GM23338 (cell line): Measurements from ENCODE around the gene CCDC169. TPM values are rescaled to one million over a fixed set of nuclear protein-coding genes. Genes with fewer than 3 reads are reported as not detected.

ENCODE experiments used
- ATAC-seq: fragments of 200-7000 bp; cut with Tn5 transposase; 3 replicates; pipeline ENCODE4 v1.9.1; 2020
- DNase-seq: peaks from one replicate; pipeline ENCODE4 v3.0.0-alpha.2; 2015; ENCODE audit warnings: low spot score
- H2AFZ ChIP-seq: fragments of 200-600 bp; sonication (generic); 2 replicates; pipeline ENCODE4 v1.8.0; 2016; ENCODE audit warnings: antibody characterized with exemption, mild to moderate bottlenecking, moderate library complexity
- H3F3A ChIP-seq: fragments of 200-600 bp; sonication (generic); replicated peaks from 2 replicates; pipeline ENCODE4 v1.8.0; 2017; ENCODE audit warnings: antibody characterized with exemption, mixed run types, low read depth
- H3K27ac ChIP-seq: fragments of 200-600 bp; sonication (generic); 2 replicates; pipeline ENCODE4 v1.6.1; 2016; ENCODE audit warnings: low read depth
- H3K27me3 ChIP-seq: fragments of 200-600 bp; sonication (generic); 2 replicates; pipeline ENCODE4 v1.8.0; 2016; ENCODE audit warnings: mild to moderate bottlenecking, mixed run types, moderate library complexity; ENCODE audit not compliant: insufficient read depth
- H3K36me3 ChIP-seq: fragments of 200-600 bp; sonication (generic); 2 replicates; pipeline ENCODE4 v1.8.0; 2016; ENCODE audit warnings: mild to moderate bottlenecking; ENCODE audit not compliant: insufficient read depth
- H3K4me1 ChIP-seq: fragments of 200-600 bp; sonication (generic); 2 replicates; pipeline ENCODE4 v1.8.0; 2016; ENCODE audit warnings: mild to moderate bottlenecking, moderate library complexity; ENCODE audit not compliant: insufficient read depth
- H3K4me2 ChIP-seq: fragments of 200-600 bp; sonication (generic); 2 replicates; pipeline ENCODE4 v1.7.1; 2017; ENCODE audit warnings: mixed run types
- H3K4me3 ChIP-seq: fragments of 200-600 bp; sonication (generic); 2 replicates; pipeline ENCODE4 v1.6.1; 2016; ENCODE audit warnings: mixed run types
- H3K79me2 ChIP-seq: fragments of 200-600 bp; sonication (generic); replicated peaks from 2 replicates; pipeline ENCODE4 v1.8.0; 2017; ENCODE audit warnings: mild to moderate bottlenecking; ENCODE audit not compliant: insufficient read depth
- H3K9me2 ChIP-seq: fragments of 200-600 bp; sonication (generic); 2 replicates; pipeline ENCODE4 v1.8.0; 2017; ENCODE audit not compliant: insufficient read depth
- H4K20me1 ChIP-seq: fragments of 200-600 bp; sonication (generic); replicated peaks from 2 replicates; pipeline ENCODE4 v1.8.0; 2017; ENCODE audit warnings: mild to moderate bottlenecking; ENCODE audit not compliant: insufficient read depth
- H3K27ac Mint-ChIP-seq: 2 replicates; pipeline ENCODE4 v1.8.0; 2020; ENCODE audit warnings: inconsistent platforms, mild to moderate bottlenecking, moderate library complexity, mixed read lengths
- H3K27me3 Mint-ChIP-seq: 3 replicates; pipeline ENCODE4 v1.8.0; 2022; ENCODE audit warnings: low read depth, mild to moderate bottlenecking, moderate library complexity, mixed read lengths, inconsistent platforms; ENCODE audit not compliant: insufficient read depth, poor library complexity
- H3K36me3 Mint-ChIP-seq: 3 replicates; pipeline ENCODE4 v1.8.0; 2021; ENCODE audit warnings: low read depth, mild to moderate bottlenecking, inconsistent platforms, moderate library complexity, mixed read lengths
- H3K4me1 Mint-ChIP-seq: 3 replicates; pipeline ENCODE4 v1.8.0; 2020; ENCODE audit warnings: mild to moderate bottlenecking, inconsistent platforms, mixed read lengths
- H3K4me3 Mint-ChIP-seq: 3 replicates; pipeline ENCODE4 v1.8.0; 2021; ENCODE audit warnings: moderate library complexity, mild to moderate bottlenecking, inconsistent platforms, mixed read lengths
- H3K9me3 Mint-ChIP-seq: 3 replicates; pipeline ENCODE4 v1.8.0; 2020; ENCODE audit warnings: moderate library complexity, mild to moderate bottlenecking, inconsistent platforms, mixed read lengths
- CTCF ChIP-seq, 2 experiments: fragments of 200-600 bp in 1 of 2; sonication (generic) in 1 of 2; conservative IDR thresholded peaks; 2 replicates each; pipeline versions ENCODE4 v1.5.1 to v1.6.1; 2016 to 2017; ENCODE audit warnings: antibody characterized with exemption in 2 of 2, low read depth in 2 of 2, mild to moderate bottlenecking in 2 of 2, moderate library complexity in 1 of 2
- EZH2 ChIP-seq: fragments of 200-600 bp; sonication (generic); IDR thresholded peaks from one replicate; pipeline ENCODE4 v1.8.0; 2017; ENCODE audit warnings: antibody characterized with exemption, mild to moderate bottlenecking, low read depth; ENCODE audit not compliant: unreplicated experiment
- EZH2phosphoT487 ChIP-seq: fragments of 200-600 bp; sonication (generic); IDR thresholded peaks from one replicate; pipeline ENCODE4 v1.8.1; 2018; ENCODE audit warnings: antibody characterized with exemption; ENCODE audit not compliant: unreplicated experiment
- JUNB ChIP-seq: IDR thresholded peaks from one replicate; pipeline ENCODE4 v1.6.1; 2016; ENCODE audit warnings: antibody characterized with exemption; ENCODE audit not compliant: unreplicated experiment
- NANOG ChIP-seq: IDR thresholded peaks from 2 replicates; pipeline ENCODE4 v1.6.1; 2016; ENCODE audit warnings: antibody characterized with exemption, borderline replicate concordance
- ZNF462 ChIP-seq: fragments of 250-450 bp; sonication (Bioruptor Pico); IDR thresholded peaks from 2 replicates; pipeline ENCODE4 v1.5.0; 2020; ENCODE audit warnings: mild to moderate bottlenecking, moderate library complexity
- polyA plus RNA-seq: library from polyadenylated mRNA; unstranded; fragments of >200 nt; fragmentation: Nextera tagmentation; extraction: Ambion mirVana; gene quantifications from 2 replicates; pipeline ENCODE4 v1.2.1, GENCODE V29; 2016
- total RNA-seq: library from RNA; depleted of rRNA; stranded (reverse); fragments of >200 nt; shearing (Covaris generic); gene quantifications from 2 replicates; pipeline ENCODE4 v1.2.3, GENCODE V29; 2014
- TF ChIP-seq, protein P1 (sequence below): IDR thresholded peaks from one replicate; pipeline ENCODE4 v1.6.1; 2018; ENCODE audit warnings: antibody characterized with exemption; ENCODE audit not compliant: unreplicated experiment

The CCDC169 gene
- total and polyA plus RNA-seq, 2 experiments from 2014 or later, result 48.5 to 61.2 TPM

- Histone ChIP-seq H3K4me2 (no peak overlapping the region), H3K4me3 (no peak overlapping the region), H3K9me2 (0 out of 2 replicates have a peak, but pooled peaks cover 2% of the 10 kb centered on the region), H3K4me1 (peaks cover 21% of the 10 kb centered on the region), H4K20me1 (no peaks in the 10 kb centered on the region), H3K27ac (no peak overlapping the region), H3K79me2 (peaks cover 9% of the 10 kb centered on the region; the same call in 1 of the 2 replicates), H3F3A (no peaks in the 10 kb centered on the region), H3K36me3 (peaks cover 40% of the 10 kb centered on the region; the same call in 1 of the 2 replicates), H3K27me3 (no peaks in the 10 kb centered on the region), H2AFZ (no peak overlapping the region)
- H3K4me1 Mint-ChIP-seq, result peaks cover 14% of the 10 kb centered on the region
- H3K27ac Mint-ChIP-seq, result no peak overlapping the region
- H3K36me3 Mint-ChIP-seq, result peaks cover 84% of the 10 kb centered on the region
- DNase-seq (no peak), ATAC-seq (no peak)
- H3K27me3 Mint-ChIP-seq, result peaks cover 2% of the 10 kb centered on the region
- TF ChIP-seq CTCF (conservative IDR thresholded peaks at IDR 0.05; ENCODE audit: low read depth in 2 of 2) (no peak), ZNF462 (CRISPR knock-in tag) (no peak), JUNB (no peak), EZH2 (no peak), EZH2phosphoT487 (no peak), NANOG (no peak)
- TF ChIP-seq, protein P1, sequence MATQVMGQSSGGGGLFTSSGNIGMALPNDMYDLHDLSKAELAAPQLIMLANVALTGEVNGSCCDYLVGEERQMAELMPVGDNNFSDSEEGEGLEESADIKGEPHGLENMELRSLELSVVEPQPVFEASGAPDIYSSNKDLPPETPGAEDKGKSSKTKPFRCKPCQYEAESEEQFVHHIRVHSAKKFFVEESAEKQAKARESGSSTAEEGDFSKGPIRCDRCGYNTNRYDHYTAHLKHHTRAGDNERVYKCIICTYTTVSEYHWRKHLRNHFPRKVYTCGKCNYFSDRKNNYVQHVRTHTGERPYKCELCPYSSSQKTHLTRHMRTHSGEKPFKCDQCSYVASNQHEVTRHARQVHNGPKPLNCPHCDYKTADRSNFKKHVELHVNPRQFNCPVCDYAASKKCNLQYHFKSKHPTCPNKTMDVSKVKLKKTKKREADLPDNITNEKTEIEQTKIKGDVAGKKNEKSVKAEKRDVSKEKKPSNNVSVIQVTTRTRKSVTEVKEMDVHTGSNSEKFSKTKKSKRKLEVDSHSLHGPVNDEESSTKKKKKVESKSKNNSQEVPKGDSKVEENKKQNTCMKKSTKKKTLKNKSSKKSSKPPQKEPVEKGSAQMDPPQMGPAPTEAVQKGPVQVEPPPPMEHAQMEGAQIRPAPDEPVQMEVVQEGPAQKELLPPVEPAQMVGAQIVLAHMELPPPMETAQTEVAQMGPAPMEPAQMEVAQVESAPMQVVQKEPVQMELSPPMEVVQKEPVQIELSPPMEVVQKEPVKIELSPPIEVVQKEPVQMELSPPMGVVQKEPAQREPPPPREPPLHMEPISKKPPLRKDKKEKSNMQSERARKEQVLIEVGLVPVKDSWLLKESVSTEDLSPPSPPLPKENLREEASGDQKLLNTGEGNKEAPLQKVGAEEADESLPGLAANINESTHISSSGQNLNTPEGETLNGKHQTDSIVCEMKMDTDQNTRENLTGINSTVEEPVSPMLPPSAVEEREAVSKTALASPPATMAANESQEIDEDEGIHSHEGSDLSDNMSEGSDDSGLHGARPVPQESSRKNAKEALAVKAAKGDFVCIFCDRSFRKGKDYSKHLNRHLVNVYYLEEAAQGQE, result no peak
- H3K9me3 Mint-ChIP-seq, result peaks cover 33% of the 10 kb centered on the region
- H3K4me3 Mint-ChIP-seq, result no peak overlapping the region
Observed at GRCh38 chr13:36313047-36313969, 15.7 kb upstream of the CCDC169 start.
